ENCODE measurements around the gene DHRS4.
"Not testable (repeated sequence)": the region's sequence is repeated elsewhere in the genome, so short reads cannot be mapped to it uniquely, and the experiment has no call there.

The DHRS4 gene

DNA sequence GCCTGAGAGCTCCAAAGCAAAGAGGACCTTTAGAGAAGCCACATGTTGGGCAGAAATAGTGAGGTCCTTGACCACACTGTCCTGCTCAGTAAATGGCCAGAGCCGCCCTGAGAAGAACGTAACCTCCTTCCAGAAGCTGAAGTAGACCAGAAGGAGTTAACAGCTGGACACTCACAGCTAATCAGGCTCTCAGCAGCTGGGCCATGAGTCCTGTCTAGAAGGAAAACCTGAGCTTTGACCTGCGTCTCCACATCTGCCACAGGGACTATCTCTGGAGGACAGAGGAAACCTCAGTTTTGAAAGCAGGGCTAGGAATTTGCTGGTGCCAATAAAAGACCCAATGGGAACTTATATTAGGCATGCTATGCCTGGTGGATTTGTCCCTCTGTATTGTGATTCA is 12.3 kb upstream of the DHRS4 start:
- no peak for DNase-seq (ENCODE audit: low spot score)

DNA sequence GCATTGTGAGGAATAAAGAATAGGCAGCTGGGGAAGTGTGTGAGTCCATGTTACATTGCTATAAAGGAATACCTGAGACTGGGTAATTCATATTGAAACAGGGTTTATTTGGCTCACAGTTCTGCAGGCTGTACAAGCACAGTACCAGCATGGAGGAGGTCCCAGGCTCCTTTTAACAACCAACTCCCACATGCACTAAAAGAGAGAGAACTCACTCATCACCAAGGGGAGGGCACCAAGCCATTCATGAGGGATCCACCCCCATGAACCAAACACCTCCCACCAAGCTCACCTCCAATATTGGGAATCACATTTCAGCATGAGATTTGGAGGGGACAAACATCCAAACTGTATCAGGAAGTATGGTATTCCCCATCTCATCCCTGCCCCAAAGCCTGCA is 11.9 kb upstream of the DHRS4 start:
- no peak for DNase-seq (ENCODE audit: low spot score)

DNA sequence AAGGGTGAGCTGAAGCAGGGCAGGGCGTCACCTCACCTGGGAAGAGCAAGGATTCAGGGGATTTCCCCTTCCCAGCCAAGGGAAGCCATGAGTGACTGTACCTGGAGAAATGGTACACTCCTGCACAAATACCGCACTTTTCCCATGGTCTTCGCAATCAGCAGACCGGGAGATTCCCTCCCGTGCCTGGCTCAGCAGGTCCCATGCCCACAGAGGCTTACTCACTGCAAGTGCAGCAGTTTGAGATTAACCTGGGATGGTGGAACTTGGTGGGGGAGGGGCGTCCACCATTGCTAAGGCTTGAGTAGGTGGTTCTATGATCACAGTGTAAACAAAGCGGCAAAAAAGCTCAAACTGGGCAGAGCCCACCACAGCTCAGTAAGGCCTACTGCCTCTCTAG is 11.0 kb upstream of the DHRS4 start:
- no peak for DNase-seq (ENCODE audit: low spot score)

DNA sequence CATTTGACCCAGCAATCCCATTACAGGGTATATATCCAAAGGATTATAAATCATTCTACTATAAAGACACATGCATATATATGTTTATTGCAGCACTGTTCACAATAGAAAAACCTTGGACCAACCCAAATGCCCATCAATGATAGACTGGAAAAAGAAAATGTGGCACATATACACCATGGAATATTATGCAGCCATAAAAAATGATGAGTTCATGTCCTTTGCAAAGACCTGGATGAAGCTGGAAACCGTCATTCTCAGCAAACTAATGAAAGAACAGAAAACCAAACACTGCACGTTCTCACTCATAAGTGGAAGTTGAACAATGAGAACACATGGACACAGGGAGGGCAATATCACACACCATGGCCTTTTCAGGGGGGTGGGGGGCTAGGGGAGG is 4.5 kb upstream of the DHRS4 start:
- not testable (repeated sequence) for DNase-seq (ENCODE audit: low spot score)

DNA sequence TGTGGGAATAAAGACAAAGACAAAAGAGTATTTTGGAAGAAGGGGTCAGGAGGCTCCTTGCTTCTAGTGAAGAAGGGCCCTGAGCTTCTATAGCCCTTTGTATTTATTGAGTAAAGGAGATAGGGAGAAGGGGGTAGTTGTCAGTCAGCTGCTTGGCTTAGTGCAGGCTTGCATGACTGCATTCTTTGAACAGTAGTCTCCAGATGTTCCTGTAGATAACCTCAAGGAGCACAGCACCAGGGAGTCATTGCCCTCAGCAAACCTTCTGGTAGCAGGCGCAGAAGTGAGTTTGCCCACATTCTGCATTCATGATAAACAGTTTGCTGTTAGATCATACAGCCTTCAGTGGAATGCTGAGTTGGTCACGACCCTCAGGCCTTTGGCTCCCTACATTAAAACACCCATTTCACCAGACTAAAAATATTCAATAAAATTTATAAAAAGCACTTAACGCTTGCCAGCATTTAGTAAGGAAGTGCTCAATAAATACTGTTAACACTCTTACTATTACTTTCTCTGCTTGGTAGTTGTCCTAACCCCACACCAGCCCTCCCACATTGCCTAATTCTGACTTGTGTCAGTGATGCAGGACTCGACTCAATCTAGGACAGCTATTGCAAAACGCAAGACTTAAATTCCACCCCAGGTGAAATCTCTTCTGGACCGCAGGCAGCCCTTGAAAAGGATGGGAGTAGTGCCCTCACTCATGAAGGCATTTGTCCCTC is 3.0 kb upstream of the DHRS4 start:
- no peak for DNase-seq (ENCODE audit: low spot score)

DNA sequence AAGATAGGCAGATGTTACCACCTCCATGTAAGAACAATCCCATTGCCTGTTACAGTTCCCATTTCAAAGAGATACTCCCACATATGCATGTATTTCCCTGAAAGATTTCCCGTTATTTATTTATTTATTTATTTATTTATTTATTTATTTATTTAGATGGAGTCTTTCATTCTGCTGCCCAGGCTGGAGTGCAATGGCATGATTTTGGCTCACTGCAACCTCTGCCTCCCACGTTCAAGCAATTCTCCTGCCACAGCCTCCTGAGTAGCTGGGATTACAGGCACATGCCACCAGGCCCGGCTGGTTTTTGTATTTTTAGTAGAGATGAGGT is 2.5 kb upstream of the DHRS4 start:
- not testable (repeated sequence) for DNase-seq (ENCODE audit: low spot score)

DNA sequence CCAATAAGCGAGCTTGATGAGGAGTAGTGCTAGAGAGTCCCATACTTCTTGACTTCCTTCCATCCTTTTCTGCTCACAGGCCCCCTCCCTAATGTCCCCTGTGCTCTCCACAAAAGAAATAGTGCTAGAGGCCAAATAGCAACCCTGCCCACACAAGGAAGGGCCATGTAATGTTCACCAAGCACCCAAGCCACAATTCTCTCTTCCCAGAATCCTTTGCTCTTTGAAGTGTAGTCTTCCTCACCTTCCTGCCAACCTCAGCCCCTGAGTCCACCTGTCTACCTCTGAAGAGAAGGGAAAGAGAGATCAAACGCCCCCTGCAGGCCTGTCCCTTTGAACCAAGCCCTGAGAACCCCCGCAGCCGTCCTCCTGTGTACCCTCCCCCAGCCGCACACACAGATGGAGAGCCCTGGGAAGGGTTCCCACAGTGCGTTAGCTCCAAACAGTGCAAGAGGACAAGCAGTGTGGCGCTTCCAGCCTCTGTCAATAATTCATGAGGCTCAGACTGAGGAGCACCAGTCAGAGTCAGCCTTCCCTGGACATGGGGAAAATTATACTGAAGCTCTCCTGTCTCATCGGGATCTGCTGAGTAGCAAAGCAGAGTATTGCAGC is 1.9 kb upstream of the DHRS4 start:
- peak; percentile 28 for DNase-seq (ENCODE audit: low spot score)

DNA sequence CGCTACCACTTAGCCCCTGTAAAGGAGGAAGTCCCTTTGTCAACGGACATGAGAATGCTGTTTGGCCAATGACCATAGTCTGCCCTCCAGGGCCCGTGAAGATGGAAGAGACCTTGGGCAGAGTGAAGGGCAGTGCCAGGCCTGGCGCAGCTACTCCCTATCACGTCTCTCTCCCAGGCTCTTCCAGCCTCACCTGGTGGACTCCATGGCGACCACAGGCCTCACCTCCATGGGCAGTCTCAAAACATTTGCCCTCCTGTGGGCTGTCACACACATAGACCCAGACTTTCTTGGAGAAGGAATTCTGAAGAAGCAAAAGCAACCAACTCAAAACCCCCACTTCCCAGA is 480 bp upstream of the DHRS4 start:
- DNase-seq (ENCODE audit: low spot score) = not testable (repeated sequence)

DNA sequence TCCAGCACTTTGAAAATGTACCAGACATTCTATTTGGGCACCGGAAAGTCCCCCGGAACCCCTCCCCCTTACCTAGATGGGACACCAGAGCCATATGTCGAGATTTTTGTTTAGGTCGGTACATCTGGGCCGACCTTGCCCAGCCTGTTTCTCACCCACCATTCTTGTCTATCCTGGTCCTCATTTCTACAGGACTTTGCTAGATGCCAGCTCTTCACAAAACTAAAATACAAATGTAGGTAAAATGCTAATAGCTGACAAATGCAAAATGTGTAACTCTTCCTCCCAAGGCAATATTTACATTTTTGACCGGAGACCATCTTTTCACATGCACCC is 677 bp downstream of the DHRS4 start:
- DNase-seq (ENCODE audit: low spot score) = not testable (repeated sequence)

DNA sequence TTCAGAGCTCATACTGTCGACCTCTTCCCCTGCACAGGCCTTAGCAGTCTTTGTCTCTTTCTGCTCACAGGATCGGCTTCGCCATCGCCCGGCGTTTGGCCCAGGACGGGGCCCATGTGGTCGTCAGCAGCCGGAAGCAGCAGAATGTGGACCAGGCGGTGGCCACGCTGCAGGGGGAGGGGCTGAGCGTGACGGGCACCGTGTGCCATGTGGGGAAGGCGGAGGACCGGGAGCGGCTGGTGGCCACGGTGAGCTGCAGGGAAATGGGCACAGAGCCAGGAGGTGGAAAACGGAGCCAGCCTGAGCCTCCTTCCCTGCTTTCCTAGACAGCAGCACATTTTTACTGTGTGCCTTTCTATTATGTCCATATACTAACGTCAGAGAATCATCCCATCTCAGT is 1.4 kb downstream of the DHRS4 start:
- not testable (repeated sequence) for DNase-seq (ENCODE audit: low spot score)

DNA sequence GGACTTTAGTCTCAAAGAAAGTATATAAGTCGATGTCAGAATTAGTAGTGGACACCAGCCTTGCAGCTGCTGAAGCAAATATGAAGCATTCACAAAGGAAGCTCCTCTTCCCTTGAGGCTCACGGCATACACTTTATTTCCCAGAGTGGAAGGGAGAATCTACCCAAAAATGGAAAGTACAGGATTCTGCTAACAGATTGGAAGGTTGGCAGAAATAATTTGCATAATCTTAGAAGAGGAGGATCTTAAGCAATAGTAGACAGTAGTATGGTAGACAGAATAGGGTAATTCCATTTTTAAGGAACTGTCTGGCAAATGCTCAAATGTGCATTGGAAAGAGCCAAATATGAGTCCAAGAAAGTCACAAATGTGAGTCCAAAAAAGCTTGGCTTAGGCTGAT is 2.2 kb downstream of the DHRS4 start:
- DNase-seq (ENCODE audit: low spot score) = not testable (repeated sequence)

DNA sequence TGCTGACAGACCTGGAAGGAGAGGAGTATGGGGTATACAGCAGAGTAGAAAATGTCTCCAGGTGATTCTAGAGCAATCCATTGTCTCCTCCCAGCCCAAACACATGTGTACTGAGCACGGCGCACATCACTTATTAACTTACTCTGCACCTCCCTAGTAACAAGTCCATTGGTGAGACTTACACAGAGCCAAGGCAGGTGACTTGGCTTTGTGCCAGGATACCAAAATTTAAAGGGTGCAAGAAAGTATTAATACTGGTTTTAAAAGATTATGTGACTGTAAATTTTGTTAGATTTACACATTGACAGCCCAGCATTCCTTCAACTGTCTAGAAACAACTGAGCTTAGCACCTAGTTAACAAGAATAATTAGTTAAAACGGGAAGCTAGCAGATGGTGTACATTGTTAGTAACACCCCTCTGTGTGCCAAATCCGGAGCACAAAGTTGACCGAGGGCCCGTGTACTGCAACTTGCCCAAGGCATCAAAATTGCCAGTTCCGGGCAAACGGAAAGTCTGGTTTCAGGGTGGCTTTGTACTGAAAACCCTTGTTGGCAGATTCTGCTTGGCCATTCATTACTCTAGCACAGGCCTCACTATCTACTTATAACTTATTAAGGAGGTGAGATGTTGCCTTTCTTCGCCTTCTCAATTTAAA is 4.5 kb downstream of the DHRS4 start:
- DNase-seq (ENCODE audit: low spot score) = not testable (repeated sequence)

DNA sequence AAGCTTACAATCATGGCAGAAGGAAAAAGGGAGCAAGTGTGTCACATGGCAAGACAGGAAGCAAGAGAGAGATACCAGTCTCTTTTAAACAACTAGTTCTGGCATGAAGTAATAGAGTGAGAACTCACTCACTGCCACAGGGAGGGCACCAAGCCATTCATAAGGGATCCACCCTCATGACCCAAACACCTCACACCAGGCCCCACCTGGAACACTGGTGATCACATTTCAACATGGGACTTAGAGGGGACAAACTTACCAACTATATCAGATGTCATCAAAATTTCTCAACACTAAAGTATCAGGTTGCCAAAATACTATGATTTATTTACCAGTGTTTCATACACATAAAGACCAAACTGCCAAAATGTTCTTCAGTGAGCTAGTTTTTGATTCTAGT is 7.3 kb downstream of the DHRS4 start:
- not testable (repeated sequence) for DNase-seq (ENCODE audit: low spot score)

DNA sequence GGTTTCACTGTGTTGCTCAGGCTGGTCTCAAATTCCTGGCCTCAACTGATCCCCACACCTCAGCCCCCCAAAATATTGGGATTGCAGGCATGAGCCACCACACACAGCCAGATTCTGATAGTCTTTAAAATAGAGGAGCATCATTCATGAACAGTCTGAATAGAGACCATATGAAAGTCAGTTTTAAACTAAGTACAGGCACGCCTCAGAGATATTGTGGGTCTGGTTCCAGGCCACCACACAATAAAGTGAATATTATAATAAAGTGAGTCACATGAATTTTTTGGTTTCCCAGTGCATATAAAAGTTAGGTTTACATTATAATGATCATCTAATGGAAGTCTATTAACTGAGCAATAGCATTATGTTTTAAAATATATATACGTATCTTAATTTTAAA is 8.1 kb downstream of the DHRS4 start:
- DNase-seq (ENCODE audit: low spot score) = not testable (repeated sequence)

DNA sequence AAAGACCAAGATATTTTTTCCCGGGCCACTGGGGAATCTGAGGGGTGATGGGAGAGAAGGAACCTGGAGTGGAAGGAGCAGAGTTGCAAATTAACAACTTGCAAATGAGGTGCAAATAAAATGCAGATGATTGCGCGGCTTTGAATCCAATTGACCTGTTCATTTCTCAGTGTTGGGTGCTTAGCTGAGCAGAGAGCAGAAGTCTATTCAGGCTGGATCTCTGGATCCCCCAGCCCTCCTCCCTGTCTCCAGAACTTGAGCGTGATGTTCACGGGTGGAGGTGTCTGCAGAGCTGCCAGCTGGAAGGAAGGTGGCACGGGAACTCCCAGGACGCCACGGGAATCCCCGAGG is 15.5 kb downstream of the DHRS4 start:
- not testable (repeated sequence) for DNase-seq (ENCODE audit: low spot score)

DNA sequence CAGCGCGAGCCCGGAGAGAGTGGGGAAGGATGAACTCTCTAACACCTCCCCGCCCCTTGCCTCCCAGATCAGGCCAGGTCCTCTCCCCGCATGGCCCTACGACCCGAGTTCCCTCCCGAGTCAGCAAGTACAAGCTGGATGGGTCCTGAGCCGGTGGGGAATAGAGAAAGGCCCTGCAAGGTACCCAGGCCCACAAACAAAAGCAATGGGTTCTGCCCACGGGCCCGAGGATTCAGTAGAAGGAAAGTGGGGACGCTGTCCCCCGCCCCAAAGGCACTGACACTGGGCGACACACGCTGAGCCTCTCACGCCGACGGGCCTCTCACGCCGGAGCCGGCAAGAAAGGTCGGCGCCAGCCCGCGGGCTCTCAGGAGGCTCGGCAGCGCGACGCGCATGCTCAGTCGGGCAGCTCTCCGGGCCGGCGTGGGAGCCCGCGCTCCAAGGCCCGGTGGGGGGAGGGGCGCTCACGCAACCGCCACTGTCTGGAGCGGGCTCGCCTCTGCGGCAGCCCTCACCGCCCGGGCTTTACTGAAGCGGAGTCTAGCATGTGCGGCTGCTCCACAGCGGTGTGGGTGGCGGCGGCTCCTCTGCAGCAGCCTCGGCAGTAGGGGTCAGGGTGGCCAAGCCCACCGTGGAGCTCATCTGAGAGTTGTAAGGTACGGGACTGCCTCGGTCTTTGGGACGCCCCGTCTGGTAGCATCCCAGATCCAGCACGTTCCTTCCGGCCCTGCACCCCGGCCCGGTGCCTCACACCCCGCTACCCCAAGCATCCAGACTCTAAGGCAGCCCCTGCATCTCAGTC is 16.1 kb downstream of the DHRS4 start:
- not testable (repeated sequence) for DNase-seq (ENCODE audit: low spot score)

DNA sequence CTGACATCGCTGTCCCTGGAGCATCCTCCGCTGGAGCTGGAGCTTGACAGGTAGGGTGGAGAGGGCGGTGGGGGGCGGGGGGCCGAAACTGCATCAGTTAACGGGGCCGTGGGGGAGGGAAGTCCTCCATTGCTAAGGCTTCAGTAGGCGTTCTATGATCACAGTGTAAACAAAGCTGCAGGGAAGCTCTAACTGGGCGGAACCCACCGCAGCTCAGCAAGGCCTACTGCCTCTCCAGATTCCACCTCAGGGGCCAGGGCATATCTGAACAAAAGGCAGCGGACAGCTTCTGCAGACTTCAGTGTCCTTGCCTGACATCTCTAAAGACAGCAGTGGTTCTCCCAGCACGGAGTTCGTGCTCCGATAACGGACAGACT is 16.7 kb downstream of the DHRS4 start:
- DNase-seq (ENCODE audit: low spot score) = not testable (repeated sequence)

DNA sequence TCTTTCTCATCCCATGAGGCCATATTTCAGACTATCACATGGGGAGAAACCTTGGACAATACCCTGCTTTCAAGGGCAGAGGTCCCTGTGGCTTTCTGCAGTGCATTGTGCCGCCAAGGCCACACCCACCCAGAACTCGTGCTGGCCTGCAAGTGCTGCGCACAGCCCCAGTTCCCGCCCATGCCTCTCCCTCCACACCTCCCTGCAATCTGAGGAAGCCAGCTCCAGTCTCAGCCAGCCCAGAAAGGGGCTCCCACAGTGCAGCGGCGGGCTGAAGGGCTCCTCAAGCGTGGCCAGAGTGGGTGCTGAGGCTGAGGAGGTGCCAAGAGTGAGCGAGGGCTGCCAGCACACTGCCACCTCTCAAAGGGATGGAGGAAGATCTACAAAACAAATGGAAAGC is 19.6 kb downstream of the DHRS4 start:
- DNase-seq (ENCODE audit: low spot score) = not testable (repeated sequence)

DNA sequence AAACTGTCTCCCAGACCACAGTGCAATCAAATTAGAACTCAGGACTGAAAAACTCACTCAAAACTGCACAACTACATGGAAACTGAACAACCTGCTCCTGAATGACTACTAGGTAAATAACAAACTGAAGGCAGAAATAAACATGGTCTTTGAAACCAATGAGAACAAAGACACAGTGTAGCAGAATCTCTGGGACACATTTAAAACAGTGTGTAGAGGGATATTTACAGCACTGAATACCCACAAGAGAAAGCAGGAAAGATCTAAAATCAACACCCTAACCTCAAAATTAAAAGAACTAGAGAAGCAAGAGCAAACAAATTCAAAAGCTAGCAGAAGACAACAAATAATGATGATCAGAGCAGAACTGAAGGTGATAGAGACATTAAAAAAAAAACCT is 20.5 kb downstream of the DHRS4 start:
- not testable (repeated sequence) for DNase-seq (ENCODE audit: low spot score)

DNA sequence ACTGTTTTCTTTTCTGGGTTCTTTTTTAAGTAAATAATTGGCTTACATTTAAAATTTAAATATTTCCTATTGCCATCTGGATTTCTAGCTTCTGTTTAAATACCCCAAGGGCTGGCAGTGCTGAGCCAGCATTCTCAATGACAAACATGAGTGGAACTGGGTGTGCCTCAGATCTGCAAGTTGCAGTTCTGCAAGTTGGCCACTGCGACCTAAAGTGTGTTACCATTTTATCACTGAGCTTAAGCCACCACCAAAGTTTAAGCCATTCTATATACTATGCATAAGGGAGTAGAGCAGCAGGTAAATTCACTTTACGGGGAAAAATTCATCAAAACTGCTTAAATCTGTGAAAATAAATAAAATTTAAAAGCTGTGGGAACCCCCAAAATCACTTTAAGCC is 23.6 kb downstream of the DHRS4 start:
- DNase-seq (ENCODE audit: low spot score) = not testable (repeated sequence)

DNA sequence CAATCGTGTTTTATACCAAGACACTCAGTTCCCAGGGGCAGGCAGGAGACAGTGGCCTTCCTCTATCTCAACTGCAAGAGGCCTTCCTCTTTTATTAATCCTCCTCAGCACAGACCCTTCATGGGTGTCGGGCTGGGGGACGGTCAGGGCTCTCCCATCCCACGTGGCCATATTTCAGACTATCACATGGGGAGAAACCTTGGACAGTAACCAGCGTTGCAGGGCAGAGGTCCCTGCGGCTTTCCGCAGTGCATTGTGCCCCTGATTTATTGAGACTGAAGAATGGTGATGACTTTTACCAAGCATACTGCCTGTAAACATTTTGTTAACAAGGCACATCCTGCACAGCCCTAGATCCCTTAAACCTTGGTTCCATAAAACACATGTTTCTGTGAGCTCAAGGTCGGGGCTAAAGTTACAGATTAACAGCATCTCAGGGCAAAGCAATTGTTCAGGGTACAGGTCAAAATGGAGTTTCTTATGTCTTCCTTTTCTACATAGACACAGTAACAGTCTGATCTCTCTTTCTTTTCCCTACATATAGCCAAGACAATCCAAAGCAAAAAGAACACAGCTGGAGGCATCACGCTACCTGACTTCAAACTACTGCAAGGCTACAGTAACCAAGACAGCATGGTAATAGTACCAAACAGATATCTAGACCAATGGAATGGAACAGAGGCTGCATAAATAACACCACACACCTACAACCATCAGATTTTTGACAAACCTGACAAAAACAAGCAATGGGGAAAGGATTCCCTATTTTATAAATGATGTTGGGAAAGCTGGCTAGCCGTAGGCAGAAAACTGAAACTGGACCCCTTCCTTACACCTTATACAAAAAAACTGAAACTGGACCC is 28.6 kb downstream of the DHRS4 start:
- DNase-seq (ENCODE audit: low spot score) = not testable (repeated sequence)

Measured in putamen (tissue), 1 donor.